ENCODE data around the gene TECTB.

The TECTB gene

DNA sequence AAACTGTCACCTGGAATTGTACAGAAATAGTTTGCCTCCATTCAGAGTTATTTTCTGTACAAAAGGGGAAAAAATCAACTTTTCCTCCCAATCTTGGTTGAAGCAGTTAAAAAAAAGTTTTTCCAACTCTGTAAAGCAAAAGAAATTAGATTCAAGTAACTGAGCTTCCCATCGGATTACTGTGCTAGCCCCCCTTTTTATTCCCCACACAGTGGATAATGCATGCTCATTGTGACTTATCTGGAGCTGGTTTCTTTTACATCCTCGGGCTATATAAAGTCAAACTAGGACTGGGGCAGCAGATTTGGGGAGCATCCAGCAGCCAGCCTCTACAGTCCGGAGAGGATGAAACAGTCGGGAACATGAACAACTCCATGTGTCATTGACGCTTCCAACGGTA is at the start of gene TECTB:
TECTB (plus strand) TSS at position 301 of the 400 bp plus-strand sequence. CDS start 335 bp downstream, outside the sequence.
- Histone ChIP-seq H3K27ac (ENCODE audit: low read length) (no peak within 1 kb of the TSS), H3K4me3 (ENCODE audit: low read depth in 1 of 2, low read length in 2 of 2) (no peak within 1 kb of the TSS), H3K27me3 (ENCODE audit: low read depth, low read length) (no peaks in the 10 kb centered on the region), H3K36me3 (ENCODE audit: control insufficient read depth in 1 of 2, insufficient read depth in 2 of 2, low read length in 2 of 2) (no peaks in the 10 kb centered on the region), H3K9me3 (ENCODE audit: control insufficient read depth in 1 of 2, low read length in 2 of 2) (peaks cover 0 to 3% of the 10 kb centered on the region in 2 donors), H3K4me1 (ENCODE audit: control insufficient read depth in 1 of 2, insufficient read depth in 2 of 2, low read length in 2 of 2) (no peaks in the 10 kb centered on the region)

GRCh38 chr10:112235141-112235540 is 48.1 kb upstream of the TECTB start:
- no peak overlapping the region for H3K4me3 ChIP-seq (ENCODE audit: low read depth in 1 of 2, low read length in 2 of 2)
- H3K27ac ChIP-seq (ENCODE audit: low read length), result no peak overlapping the region
- peaks cover 0 to 15% of the 10 kb centered on the region in 2 donors for H3K9me3 ChIP-seq (ENCODE audit: control insufficient read depth in 1 of 2, low read length in 2 of 2)
- H3K27me3 ChIP-seq (ENCODE audit: low read depth, low read length), result no peaks in the 10 kb centered on the region
- H3K4me1 ChIP-seq (ENCODE audit: control insufficient read depth in 1 of 2, insufficient read depth in 2 of 2, low read length in 2 of 2), result peaks cover 0 to 7% of the 10 kb centered on the region in 2 donors
- H3K36me3 ChIP-seq (ENCODE audit: control insufficient read depth in 1 of 2, insufficient read depth in 2 of 2, low read length in 2 of 2), result no peaks in the 10 kb centered on the region

GRCh38 chr10:112235920-112236319 is 47.3 kb upstream of the TECTB start:
- no peak overlapping the region for H3K27ac ChIP-seq (ENCODE audit: low read length)
- no peaks in the 10 kb centered on the region for H3K36me3 ChIP-seq (ENCODE audit: control insufficient read depth in 1 of 2, insufficient read depth in 2 of 2, low read length in 2 of 2)
- peaks cover 0 to 7% of the 10 kb centered on the region in 2 donors for H3K4me1 ChIP-seq (ENCODE audit: control insufficient read depth in 1 of 2, insufficient read depth in 2 of 2, low read length in 2 of 2)
- H3K27me3 ChIP-seq (ENCODE audit: low read depth, low read length), result no peaks in the 10 kb centered on the region
- H3K4me3 ChIP-seq (ENCODE audit: low read depth in 1 of 2, low read length in 2 of 2), result no peak overlapping the region
- H3K9me3 ChIP-seq (ENCODE audit: control insufficient read depth in 1 of 2, low read length in 2 of 2), result peaks cover 0 to 23% of the 10 kb centered on the region in 2 donors

DNA sequence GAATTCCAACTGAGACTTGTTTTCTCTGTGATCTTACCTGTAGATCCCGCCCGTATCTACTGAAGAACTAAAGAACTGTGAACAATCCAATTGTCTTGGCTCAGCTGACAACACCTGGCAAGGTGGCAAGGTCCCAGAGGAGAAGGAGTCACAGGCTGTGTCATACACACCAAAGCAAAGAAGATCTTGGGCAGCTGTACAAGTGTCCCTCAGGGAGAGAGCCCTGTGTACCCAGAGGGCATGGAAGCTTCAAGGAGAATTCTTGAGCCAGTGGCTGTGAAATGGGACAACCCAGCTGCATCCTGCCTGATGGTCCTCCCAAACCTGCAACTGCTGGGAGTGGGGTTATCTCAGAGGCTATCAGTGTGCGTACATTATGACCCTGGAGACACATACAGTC is 46.7 kb upstream of the TECTB start:
- no peak overlapping the region for H3K27ac ChIP-seq (ENCODE audit: low read length)
- peaks cover 0 to 4% of the 10 kb centered on the region in 2 donors for H3K4me1 ChIP-seq (ENCODE audit: control insufficient read depth in 1 of 2, insufficient read depth in 2 of 2, low read length in 2 of 2)
- peaks cover 0 to 24% of the 10 kb centered on the region in 2 donors for H3K9me3 ChIP-seq (ENCODE audit: control insufficient read depth in 1 of 2, low read length in 2 of 2)
- no peaks in the 10 kb centered on the region for H3K27me3 ChIP-seq (ENCODE audit: low read depth, low read length)
- H3K36me3 ChIP-seq (ENCODE audit: control insufficient read depth in 1 of 2, insufficient read depth in 2 of 2, low read length in 2 of 2), result no peaks in the 10 kb centered on the region
- no peak overlapping the region for H3K4me3 ChIP-seq (ENCODE audit: low read depth in 1 of 2, low read length in 2 of 2)

DNA sequence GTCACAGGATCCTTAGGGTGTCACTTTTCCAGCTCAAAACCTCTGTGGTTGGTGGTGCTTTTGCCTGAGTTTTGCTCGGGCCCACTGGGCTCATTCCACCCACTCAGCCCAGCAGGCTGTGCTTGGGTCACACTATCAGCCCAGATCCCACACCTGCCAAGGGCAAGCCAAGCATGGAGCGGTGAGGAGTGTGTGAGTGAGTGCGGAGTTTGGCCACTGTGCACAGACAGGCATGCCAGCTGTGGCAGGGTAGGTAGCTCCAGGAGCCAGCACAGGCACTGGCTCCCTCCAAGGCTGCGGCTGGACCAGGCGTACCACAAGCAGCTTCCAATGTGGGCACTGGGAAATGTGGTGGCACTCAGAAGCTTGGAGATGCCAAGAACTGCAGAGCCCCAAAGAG is 43.9 kb upstream of the TECTB start:
- Histone ChIP-seq H3K4me1 (ENCODE audit: control insufficient read depth in 1 of 2, insufficient read depth in 2 of 2, low read length in 2 of 2) (no peaks in the 10 kb centered on the region), H3K36me3 (ENCODE audit: control insufficient read depth in 1 of 2, insufficient read depth in 2 of 2, low read length in 2 of 2) (no peaks in the 10 kb centered on the region), H3K27ac (ENCODE audit: low read length) (no peak overlapping the region), H3K4me3 (ENCODE audit: low read depth in 1 of 2, low read length in 2 of 2) (peak overlapping the region in 1 of 2 donors; percentile 10), H3K27me3 (ENCODE audit: low read depth, low read length) (no peaks in the 10 kb centered on the region), H3K9me3 (ENCODE audit: control insufficient read depth in 1 of 2, low read length in 2 of 2) (peaks cover 0 to 24% of the 10 kb centered on the region in 2 donors)

GRCh38 chr10:112240441-112240840 is 42.8 kb upstream of the TECTB start:
- no peaks in the 10 kb centered on the region for H3K27me3 ChIP-seq (ENCODE audit: low read depth, low read length)
- H3K9me3 ChIP-seq (ENCODE audit: control insufficient read depth in 1 of 2, low read length in 2 of 2), result peaks cover 0 to 24% of the 10 kb centered on the region in 2 donors
- H3K27ac ChIP-seq (ENCODE audit: low read length), result no peak overlapping the region
- no peaks in the 10 kb centered on the region for H3K4me1 ChIP-seq (ENCODE audit: control insufficient read depth in 1 of 2, insufficient read depth in 2 of 2, low read length in 2 of 2)
- H3K4me3 ChIP-seq (ENCODE audit: low read depth in 1 of 2, low read length in 2 of 2), result no peak overlapping the region
- no peaks in the 10 kb centered on the region for H3K36me3 ChIP-seq (ENCODE audit: control insufficient read depth in 1 of 2, insufficient read depth in 2 of 2, low read length in 2 of 2)

- Histone ChIP-seq H3K4me3 (ENCODE audit: low read depth in 1 of 2, low read length in 2 of 2) (no peak overlapping the region), H3K9me3 (ENCODE audit: control insufficient read depth in 1 of 2, low read length in 2 of 2) (peaks cover 0 to 24% of the 10 kb centered on the region in 2 donors), H3K36me3 (ENCODE audit: control insufficient read depth in 1 of 2, insufficient read depth in 2 of 2, low read length in 2 of 2) (no peaks in the 10 kb centered on the region), H3K27ac (ENCODE audit: low read length) (no peak overlapping the region), H3K27me3 (ENCODE audit: low read depth, low read length) (no peaks in the 10 kb centered on the region), H3K4me1 (ENCODE audit: control insufficient read depth in 1 of 2, insufficient read depth in 2 of 2, low read length in 2 of 2) (no peaks in the 10 kb centered on the region)
These were observed 41.4 kb upstream of the TECTB start for GRCh38 chr10:112241651-112242341.

DNA sequence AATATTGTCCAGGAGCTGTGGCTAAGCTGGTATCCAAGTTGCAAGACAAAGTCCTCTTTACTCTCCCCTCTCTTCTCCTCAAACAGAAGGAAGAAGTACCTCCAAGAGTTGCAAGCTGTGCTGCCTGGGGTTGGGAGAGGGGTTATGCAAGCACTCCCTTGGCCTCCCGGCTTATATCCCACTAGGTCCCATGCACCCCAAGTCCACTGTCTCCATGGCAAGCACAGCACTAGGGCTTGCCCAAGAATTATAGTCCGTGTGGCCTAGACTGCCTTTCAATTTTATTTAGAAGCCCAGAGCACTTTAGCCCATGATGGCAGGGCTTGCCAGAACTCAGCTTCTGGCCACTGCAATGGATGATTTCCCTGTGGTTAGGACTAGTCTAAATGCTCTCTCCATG is 40.4 kb upstream of the TECTB start:
- Histone ChIP-seq H3K27ac (ENCODE audit: low read length) (no peak overlapping the region), H3K4me1 (ENCODE audit: control insufficient read depth in 1 of 2, insufficient read depth in 2 of 2, low read length in 2 of 2) (no peaks in the 10 kb centered on the region), H3K36me3 (ENCODE audit: control insufficient read depth in 1 of 2, insufficient read depth in 2 of 2, low read length in 2 of 2) (no peaks in the 10 kb centered on the region), H3K27me3 (ENCODE audit: low read depth, low read length) (no peaks in the 10 kb centered on the region), H3K4me3 (ENCODE audit: low read depth in 1 of 2, low read length in 2 of 2) (no peak overlapping the region), H3K9me3 (ENCODE audit: control insufficient read depth in 1 of 2, low read length in 2 of 2) (peaks cover 0 to 24% of the 10 kb centered on the region in 2 donors)

DNA sequence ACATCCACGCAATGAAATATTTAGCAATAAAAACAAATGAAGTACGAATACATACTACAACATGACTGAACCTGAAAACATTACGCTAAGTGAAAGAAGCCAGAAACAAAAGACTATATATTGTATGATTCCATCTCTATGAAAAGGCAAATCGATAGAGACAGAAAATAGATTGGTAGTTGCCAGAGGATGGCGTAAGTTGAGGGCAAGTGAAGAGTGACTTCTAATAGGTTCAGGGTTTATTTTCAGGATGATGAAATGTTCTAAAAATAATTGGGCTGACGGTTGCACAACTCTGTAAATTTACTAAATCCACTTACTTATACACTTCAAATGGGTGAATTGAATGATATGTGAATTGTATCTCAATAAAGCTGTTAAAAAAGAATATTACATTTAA is 39.5 kb upstream of the TECTB start:
- no peaks in the 10 kb centered on the region for H3K27me3 ChIP-seq (ENCODE audit: low read depth, low read length)
- peaks cover under 1 to 20% of the 10 kb centered on the region in 2 donors for H3K9me3 ChIP-seq (ENCODE audit: control insufficient read depth in 1 of 2, low read length in 2 of 2)
- no peaks in the 10 kb centered on the region for H3K4me1 ChIP-seq (ENCODE audit: control insufficient read depth in 1 of 2, insufficient read depth in 2 of 2, low read length in 2 of 2)
- H3K4me3 ChIP-seq (ENCODE audit: low read depth in 1 of 2, low read length in 2 of 2), result no peak overlapping the region
- no peaks in the 10 kb centered on the region for H3K36me3 ChIP-seq (ENCODE audit: control insufficient read depth in 1 of 2, insufficient read depth in 2 of 2, low read length in 2 of 2)
- no peak overlapping the region for H3K27ac ChIP-seq (ENCODE audit: low read length)

DNA sequence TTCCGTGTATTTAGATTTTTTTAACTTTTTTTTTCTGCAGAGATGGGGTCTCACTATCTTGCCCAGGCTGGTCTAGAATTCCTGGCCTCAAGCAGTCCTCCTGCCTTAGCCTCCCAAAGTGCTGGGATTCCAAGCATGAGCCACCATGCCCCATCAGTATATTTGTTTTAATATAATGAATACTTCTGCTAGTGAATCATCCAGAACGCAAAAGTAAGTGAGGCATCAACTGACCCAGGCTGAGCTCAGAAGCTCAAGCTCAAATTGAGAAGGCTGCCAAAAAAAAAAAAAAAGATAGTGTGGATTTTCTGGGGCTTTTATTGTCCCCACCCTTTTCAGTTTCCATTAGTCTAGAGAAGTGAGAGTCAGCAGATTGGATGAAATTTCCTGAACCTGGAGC is 39.0 kb upstream of the TECTB start:
- Histone ChIP-seq H3K36me3 (ENCODE audit: control insufficient read depth in 1 of 2, insufficient read depth in 2 of 2, low read length in 2 of 2) (no peaks in the 10 kb centered on the region), H3K4me1 (ENCODE audit: control insufficient read depth in 1 of 2, insufficient read depth in 2 of 2, low read length in 2 of 2) (no peaks in the 10 kb centered on the region), H3K27ac (ENCODE audit: low read length) (no peak overlapping the region), H3K9me3 (ENCODE audit: control insufficient read depth in 1 of 2, low read length in 2 of 2) (peaks cover 4 to 18% of the 10 kb centered on the region in 2 donors), H3K4me3 (ENCODE audit: low read depth in 1 of 2, low read length in 2 of 2) (no peak overlapping the region), H3K27me3 (ENCODE audit: low read depth, low read length) (no peaks in the 10 kb centered on the region)

GRCh38 chr10:112247791-112248190 is 35.4 kb upstream of the TECTB start:
- Histone ChIP-seq H3K27ac (ENCODE audit: low read length) (no peak overlapping the region), H3K36me3 (ENCODE audit: control insufficient read depth in 1 of 2, insufficient read depth in 2 of 2, low read length in 2 of 2) (no peaks in the 10 kb centered on the region), H3K4me3 (ENCODE audit: low read depth in 1 of 2, low read length in 2 of 2) (no peak overlapping the region), H3K27me3 (ENCODE audit: low read depth, low read length) (no peaks in the 10 kb centered on the region), H3K4me1 (ENCODE audit: control insufficient read depth in 1 of 2, insufficient read depth in 2 of 2, low read length in 2 of 2) (no peaks in the 10 kb centered on the region), H3K9me3 (ENCODE audit: control insufficient read depth in 1 of 2, low read length in 2 of 2) (peaks cover 0 to 8% of the 10 kb centered on the region in 2 donors)
